ENCODE measurements around the gene ADCY2. TPM values are rescaled to one million over a fixed set of nuclear protein-coding genes. Genes with fewer than 3 reads are reported as not detected.

The ADCY2 gene
- total RNA-seq, 4 donors from 2014 or later: 5.7 to 18.5 (median 7.8) TPM

DNA sequence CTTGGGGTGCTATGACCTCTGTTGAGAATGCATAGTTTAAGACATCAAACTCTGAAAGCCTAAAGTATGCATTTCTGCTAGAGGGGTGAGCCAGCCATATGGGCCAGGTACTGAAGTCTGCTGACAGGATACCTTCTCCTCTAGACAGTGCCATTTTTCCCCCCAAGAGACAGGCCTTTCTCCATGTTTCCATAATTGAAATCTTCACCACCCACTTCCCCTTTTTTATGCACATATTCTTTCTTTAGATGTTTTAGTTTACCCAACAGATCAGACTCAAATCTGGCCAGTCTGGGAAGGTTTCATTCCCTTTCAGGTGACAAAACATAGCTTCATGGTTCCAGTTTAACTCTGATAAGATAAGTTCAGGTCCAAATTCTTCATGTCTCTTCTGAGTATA, 212.8 kb downstream of the ADCY2 start:
- TF ChIP-seq, protein P1, sequence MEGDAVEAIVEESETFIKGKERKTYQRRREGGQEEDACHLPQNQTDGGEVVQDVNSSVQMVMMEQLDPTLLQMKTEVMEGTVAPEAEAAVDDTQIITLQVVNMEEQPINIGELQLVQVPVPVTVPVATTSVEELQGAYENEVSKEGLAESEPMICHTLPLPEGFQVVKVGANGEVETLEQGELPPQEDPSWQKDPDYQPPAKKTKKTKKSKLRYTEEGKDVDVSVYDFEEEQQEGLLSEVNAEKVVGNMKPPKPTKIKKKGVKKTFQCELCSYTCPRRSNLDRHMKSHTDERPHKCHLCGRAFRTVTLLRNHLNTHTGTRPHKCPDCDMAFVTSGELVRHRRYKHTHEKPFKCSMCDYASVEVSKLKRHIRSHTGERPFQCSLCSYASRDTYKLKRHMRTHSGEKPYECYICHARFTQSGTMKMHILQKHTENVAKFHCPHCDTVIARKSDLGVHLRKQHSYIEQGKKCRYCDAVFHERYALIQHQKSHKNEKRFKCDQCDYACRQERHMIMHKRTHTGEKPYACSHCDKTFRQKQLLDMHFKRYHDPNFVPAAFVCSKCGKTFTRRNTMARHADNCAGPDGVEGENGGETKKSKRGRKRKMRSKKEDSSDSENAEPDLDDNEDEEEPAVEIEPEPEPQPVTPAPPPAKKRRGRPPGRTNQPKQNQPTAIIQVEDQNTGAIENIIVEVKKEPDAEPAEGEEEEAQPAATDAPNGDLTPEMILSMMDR (IDR thresholded peaks at IDR 0.05; ENCODE audit: low read depth): no peak

DNA sequence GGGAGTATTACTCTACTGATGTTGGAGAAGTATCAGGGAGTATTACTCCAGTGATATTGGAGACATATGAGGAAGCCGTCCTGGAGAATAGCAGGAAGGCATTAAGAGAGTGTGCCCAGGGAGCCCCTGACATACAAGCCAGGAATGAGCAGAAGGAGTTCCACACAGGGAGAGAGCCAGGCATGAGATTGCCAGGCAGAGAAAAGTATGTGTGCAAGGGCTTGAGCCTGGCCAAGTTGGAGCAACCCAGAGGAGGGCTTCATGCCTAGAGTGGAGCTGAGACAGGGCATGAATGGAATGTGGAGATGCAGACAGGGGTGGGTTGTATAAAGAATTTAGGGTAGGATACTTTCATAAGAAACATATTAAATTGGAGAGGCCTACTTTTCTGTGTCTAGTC, 213.8 kb downstream of the ADCY2 start:
- TF ChIP-seq, protein P1 (IDR thresholded peaks at IDR 0.05; ENCODE audit: low read depth): no peak

DNA sequence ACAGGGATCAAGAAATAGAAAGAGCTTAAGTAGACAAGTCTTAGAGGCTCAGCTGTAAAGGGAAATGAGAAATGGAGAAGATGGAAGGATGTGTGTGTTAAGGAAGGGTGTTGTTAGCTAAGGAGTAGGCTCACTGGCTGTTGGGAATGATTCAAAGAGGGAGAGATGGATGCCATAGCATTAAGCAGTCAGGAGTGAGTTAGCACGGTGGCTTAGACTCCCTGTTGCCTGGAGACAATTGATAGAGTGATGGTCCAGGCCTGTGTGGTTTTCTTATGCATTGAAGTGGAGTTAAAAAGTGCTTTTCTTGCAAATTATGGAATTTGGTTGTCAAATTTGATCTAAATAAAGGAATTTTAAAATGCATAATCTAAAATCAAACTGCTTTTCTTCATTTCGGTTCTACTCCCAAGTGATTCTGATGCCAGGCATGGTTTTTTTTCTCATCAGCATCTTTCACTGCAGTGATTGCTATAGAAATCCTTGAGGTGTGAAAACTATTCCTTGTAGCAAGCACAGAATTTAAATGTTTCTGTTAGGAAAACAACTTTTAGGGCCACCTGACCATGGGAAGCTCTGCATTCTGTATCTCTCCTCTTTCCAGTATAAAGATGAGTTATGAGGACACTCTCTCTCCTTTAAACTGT, 214.7 kb downstream of the ADCY2 start:
- TF ChIP-seq, protein P1 (IDR thresholded peaks at IDR 0.05; ENCODE audit: low read depth): no peak

- TF ChIP-seq, protein P1 (IDR thresholded peaks at IDR 0.05; ENCODE audit: low read depth): no peak
Measured at GRCh38 chr5:7611518-7611917, 215.6 kb downstream of the ADCY2 start.

DNA sequence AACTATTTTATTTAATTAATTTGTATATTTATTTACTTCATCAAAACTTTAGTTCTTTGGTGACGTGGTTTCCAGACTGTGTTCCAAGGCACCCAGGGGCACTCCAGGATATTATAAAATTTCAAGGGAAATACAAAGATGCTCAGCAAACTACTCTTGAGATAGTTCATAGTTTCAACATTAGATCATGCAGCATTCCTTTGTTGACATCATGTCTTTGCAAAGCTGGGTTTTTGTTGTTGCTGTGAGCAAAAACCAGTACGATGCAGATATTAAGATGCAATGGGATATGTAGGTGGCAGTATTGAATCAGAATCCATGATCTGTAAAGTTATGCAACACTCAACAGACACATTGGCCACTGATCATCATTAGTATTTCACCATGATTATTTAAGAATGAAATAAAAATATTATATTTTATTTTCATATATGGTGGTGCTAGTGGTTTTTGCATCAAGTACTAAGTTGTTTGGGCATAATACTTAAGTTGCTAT, 219.7 kb downstream of the ADCY2 start:
- TF ChIP-seq, protein P1 (IDR thresholded peaks at IDR 0.05; ENCODE audit: low read depth): no peak

DNA sequence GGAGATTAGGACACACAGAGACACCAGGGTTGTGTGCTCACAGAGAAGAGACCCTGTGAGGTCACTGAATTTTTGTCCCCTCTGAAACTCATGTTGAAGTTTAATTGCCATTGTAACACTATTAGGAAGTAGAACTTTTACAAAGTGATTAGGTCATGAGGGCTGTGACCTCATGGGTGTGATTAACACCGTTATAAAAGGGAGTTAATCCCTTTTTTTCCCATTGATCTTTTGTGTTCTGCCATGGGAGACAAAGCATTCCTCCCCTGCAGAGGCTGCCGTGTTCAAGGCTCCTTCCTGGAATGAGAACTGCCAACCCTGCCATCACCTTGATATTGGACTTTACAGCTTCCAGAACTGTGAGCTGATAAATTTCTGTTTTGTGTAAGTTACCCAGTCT, 221.0 kb downstream of the ADCY2 start:
- TF ChIP-seq, protein P1 (IDR thresholded peaks at IDR 0.05; ENCODE audit: low read depth): no peak

DNA sequence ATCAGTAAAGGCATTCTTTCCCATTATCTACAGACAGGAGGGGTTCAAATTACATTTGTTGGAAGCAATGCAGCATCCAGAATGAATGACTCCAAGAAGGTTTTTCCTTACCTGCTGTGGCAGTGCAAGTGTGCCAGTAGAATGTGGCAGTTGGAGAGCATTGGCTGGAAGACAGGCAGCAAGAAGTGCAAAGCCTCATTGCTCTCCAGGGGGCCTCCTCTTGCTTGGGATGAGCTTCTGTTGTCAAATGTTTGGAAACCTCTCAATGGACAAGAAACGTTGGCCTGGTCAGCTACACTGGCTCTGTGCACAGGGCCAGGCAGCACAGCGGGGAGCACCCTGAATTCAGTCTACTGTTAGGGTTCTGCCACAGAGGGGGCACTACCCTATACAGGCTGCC, 226.6 kb downstream of the ADCY2 start:
- TF ChIP-seq, protein P1 (IDR thresholded peaks at IDR 0.05; ENCODE audit: low read depth): no peak
